MM.1S (cell line): Measurements from ENCODE around the gene BATF3.

Experiments
- EZH2phosphoT487 ChIP-seq: fragments of 300-600 bp; sonication (generic); IDR thresholded peaks from 2 replicates; pipeline ENCODE4 v1.6.1; 2018; ENCODE audit warnings: antibody characterized with exemption, low read length
- TF ChIP-seq, protein P1 (sequence below): fragments of 300-600 bp; sonication (generic); IDR thresholded peaks from 2 replicates; pipeline ENCODE4 v1.5.1; 2016; ENCODE audit warnings: antibody characterized with exemption, low read length, mixed read lengths

DNA sequence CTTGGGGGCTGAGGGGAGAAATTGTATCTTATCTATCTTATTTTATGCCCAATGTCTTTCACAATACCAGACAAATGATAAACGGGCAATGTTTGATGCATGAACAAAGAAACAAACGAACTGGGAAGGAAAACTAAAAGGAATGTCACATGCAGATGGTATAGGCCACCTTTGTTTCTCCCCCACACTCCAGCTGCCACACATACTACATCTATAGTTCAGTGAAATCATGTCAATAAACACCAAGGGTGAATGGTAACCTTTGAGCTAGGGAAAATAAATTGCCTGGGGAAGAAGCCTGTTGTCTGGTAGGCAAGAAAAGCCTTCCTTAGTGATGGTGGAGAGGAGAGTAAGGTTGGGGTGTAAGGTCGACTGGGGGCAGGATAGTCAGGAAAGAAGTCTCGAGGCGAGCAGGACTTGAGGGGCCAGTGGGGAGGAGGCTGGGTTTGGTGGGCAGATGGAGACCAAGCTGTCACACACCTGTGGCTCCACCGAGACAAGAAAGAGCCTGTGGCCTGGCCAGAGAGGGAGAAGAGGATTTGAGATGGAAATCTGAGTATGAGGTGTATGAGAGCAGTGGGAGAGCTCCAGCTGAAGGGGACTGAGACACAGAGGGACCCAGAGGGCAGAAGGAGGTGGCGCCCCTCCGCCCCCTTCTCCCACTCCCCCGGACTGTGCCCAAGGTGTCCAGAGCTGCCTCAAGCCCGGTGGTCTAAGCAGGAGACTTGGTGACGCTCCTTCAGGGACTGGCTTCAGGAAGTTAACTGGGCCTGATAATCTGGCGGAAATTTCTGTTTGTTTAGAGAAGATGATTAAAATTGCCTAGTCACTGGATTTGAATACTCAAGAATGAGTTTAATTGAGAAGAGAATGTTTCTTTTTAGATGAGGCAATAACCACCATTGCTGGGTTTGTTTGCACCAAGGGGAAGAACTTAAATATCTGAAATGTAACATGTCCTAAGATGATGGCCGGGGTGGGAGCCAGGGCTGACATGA lies 53.8 kb downstream of the BATF3 start:
- TF ChIP-seq EZH2phosphoT487: no peak
- TF ChIP-seq, protein P1, sequence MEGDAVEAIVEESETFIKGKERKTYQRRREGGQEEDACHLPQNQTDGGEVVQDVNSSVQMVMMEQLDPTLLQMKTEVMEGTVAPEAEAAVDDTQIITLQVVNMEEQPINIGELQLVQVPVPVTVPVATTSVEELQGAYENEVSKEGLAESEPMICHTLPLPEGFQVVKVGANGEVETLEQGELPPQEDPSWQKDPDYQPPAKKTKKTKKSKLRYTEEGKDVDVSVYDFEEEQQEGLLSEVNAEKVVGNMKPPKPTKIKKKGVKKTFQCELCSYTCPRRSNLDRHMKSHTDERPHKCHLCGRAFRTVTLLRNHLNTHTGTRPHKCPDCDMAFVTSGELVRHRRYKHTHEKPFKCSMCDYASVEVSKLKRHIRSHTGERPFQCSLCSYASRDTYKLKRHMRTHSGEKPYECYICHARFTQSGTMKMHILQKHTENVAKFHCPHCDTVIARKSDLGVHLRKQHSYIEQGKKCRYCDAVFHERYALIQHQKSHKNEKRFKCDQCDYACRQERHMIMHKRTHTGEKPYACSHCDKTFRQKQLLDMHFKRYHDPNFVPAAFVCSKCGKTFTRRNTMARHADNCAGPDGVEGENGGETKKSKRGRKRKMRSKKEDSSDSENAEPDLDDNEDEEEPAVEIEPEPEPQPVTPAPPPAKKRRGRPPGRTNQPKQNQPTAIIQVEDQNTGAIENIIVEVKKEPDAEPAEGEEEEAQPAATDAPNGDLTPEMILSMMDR: no peak
